GM18517 (cell line): ENCODE results near the gene STON1.
"Not testable (repeated sequence)": the region's sequence is repeated elsewhere in the genome, so short reads cannot be mapped to it uniquely, and the experiment has no call there.

Experiments used
- ATAC-seq: cut with Tn5 transposase; IDR thresholded peaks from one replicate; pipeline ENCODE4 v1.9.1; 2021; ENCODE audit warnings: mild to moderate bottlenecking, moderate library complexity; ENCODE audit not compliant: unreplicated experiment

STON1 gene

DNA sequence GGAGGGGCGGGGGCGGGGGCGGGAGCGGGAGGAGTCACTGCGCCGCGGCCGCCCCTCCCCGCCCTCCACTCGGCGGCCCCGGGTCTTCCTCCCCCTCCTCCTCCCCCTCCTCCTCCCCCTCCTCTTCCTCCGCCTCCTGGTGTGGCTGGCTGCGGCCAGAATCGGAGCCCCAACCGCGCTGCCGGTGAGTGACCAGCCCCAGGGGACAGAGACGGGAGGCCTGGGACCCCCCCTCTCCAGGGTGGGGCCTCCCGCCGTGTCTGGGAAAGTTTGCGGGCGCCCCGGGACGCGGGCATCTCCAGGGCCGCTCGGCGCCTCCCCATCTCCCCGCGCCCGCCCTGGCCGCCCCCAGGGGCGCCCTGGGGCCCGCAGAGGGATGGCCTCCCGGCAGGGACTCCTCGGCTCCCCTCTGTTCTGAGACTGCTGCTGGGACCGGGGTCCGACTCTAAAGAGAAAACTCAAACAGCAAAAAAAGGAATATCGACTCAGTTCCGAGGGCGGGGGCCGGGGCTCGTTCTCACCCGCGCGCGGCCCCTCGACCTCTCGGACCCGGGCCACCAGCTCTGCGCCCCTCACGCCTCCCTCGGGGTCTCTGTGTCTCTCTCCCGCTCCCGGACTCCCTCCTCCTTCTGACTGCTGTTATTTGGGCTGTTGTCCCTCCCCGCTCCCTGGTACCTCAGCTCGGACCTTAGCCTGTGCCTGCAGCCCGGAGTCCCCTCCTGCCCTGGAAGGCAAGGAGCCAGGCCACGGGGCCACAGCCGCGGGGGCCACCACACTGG, at the start of gene STON1:
Gene STON1, plus strand, starts transcription at position 122 of the 779 bp plus-strand sequence. CDS start 50,480 bp downstream, outside the sequence.
- ATAC-seq: no peak

GRCh38 chr2:48480526-48480925, 49.4 kb upstream of the STON1 start:
- no peak for ATAC-seq

- no peak for ATAC-seq
These were observed 47.6 kb upstream of the STON1 start for GRCh38 chr2:48482313-48482712.

DNA sequence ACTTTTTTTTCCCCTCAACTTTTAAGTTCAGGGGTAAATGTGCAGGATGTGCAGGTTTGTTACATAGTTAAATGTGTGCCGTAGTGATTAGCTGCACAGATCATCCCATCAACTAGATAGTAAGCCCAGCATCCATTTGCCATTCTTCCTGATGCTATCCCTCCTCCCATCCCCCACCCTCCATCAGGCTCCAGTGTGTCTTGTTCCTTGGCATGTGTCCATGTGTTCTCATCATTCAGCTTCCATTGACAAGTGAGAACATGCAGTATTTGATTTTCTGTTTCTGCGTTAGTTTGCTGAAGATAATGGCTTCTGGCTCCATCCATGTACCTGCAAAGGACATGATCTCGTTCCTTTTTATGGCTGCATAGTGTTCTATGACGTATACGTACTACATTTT, 47.2 kb upstream of the STON1 start:
- no peak for ATAC-seq

DNA sequence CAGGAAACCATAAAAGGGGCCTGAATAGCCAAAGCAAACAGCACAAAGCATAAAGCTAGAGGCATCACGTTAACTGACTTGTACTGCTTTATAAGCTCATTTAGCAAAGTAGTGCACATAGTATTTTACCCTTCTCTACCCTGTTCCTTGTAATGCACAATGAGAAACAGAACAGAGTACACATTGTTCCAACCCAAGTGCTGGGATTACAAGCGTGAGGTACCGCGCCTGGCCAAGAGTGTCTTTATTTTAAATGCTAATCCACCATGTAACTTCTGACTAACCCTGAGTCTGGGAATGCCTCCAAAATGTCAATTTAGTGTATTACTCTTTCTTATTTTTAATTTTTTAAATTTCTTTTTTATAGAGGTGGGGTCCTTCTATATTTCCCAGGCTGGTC, 46.4 kb upstream of the STON1 start:
- ATAC-seq: no peak

DNA sequence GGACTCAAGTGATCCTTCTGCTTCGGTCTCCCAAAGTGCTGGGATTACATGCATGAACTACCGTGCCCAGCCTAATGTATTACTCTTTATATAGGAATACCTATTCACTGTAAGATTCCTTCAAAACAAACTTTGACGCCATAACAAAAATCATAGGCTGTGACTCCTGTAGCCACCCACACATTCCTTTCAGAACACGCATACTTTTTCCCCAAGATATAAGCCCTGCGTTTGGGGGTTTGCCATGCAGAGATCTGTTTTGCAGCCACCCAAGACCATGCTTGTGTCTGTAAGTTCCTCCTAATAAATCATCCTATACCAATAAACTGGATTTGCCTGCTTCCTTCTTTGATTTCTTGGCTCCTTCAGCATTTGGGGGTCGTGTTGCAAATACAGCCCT, 46.0 kb upstream of the STON1 start:
- no peak for ATAC-seq

GRCh38 chr2:48488545-48488944, 41.4 kb upstream of the STON1 start:
- ATAC-seq: no peak

GRCh38 chr2:48496849-48497248, 33.1 kb upstream of the STON1 start:
- ATAC-seq: no peak

DNA sequence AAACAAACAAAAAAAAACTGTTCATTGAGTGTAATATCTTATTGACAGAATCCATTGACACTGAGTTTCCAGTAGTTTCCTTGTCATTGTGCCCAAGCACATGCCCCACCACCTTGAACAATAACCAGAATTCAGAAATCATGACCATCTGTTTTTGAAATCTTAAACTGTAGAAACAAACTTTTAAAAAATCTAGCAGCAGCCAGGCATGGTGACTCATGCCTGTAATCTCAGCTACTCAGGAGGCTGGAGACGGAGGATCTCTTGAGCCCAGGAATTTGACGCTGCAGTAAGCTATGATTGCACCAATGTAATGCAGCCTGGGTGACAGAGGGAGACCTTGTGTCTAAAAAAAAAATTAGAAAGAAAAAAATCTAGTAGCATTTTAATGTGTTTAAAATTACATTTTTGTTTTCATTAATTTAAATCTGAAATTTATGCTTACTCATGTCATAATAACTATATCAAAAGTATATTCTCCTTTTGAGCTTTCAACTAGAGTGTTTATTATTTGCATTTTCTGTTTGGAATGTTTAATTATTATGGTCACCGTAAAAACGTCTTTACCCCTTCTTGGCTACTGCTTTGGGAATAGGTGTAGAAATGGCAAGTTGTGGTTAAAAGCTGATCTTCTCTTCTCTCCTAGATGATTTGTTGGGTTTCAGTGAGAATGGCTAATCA, 25.2 kb upstream of the STON1 start:
- ATAC-seq: no peak

- no peak for ATAC-seq
These were observed 22.8 kb upstream of the STON1 start for GRCh38 chr2:48507111-48507510.

- no peak for ATAC-seq
These were observed 21.4 kb upstream of the STON1 start for GRCh38 chr2:48508461-48509124.

- ATAC-seq: no peak
These were observed 19.6 kb upstream of the STON1 start for GRCh38 chr2:48510329-48510728.

DNA sequence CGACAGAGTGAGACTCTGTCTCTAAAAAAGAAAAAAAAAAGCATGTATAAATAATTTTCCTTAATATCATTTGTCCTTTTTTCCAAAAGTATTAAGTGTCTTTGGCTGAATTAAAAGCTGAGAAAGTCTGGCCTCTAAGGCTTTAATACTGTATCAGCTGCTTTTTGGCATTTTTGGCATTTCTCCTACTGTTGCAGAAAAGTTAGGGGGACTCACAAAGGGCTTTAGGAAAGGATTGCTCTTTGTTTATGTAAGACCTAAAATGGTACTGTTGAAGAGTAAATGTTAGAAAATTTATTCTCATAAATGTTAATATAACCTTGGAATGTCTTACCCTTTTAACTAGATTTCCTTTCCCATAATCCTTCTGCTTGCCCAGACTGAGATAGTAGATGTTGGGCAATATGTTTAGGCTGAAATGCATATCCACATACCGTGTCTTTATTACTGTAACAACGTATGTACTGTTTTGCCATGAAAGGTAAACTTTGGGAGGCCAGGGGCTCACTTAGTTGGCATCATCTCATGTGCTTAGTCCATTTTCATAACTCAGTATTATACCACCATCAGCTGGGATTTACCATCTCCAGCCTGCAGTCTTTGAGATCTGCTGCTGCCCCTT, 18.0 kb upstream of the STON1 start:
- no peak for ATAC-seq

GRCh38 chr2:48512571-48512970, 17.4 kb upstream of the STON1 start:
- ATAC-seq: no peak

DNA sequence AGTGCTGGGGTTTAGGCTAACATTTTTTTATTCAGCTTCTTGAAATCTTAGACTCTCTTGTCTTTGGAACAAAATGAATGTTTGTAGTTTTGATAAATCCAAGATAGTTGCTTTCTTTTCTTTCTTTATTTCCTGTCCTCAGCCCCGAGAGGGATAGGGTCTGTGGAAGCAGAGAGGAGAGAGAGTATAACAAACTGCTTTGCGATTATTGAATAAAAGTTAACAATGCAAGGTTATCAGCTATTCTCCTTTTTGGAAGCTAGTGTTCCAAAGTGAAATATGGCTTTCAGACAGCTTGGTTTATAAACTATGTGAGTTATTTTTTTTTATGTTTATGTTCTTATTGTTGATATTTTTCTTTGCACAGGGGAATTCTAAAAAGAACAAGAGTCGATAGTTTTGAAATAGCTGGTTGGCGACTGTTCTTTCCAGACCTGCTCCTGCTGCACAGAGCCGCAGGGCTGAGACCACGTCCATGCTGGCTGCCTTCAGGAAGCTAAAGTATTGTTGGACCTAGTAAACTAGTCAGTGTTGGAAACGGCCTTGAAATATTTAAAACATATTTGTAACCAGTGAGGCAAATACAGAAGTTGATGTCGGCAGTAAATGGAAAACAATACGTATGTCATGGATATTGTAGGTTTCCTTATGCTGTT, 15.5 kb upstream of the STON1 start:
- no peak for ATAC-seq

DNA sequence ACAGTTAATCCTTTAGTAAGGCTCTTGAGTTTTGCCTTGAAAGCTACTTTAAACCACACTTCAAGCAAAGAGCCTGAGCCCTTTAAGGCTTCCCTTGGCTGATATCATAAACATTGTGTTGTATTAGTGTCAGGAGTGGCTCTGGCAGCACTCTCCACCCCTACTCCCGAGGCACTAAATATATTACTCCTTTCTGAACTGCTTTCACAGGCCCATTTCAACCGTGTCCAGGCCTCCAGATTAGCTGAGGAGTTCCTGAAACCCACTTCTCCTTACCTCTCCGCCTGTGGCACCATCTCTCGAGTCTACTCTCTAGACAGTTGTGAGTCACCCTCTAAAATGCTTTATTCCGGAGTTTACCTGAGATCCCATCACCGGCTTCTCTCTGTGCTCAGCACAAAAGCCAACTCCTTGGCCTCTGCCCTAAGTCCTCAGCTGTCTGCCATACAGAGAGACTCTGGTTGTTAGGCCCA, 14.4 kb upstream of the STON1 start:
- ATAC-seq: no peak

GRCh38 chr2:48519593-48519992, 10.4 kb upstream of the STON1 start:
- ATAC-seq: no peak

GRCh38 chr2:48524756-48525155, 5.2 kb upstream of the STON1 start:
- ATAC-seq: not testable (repeated sequence)

DNA sequence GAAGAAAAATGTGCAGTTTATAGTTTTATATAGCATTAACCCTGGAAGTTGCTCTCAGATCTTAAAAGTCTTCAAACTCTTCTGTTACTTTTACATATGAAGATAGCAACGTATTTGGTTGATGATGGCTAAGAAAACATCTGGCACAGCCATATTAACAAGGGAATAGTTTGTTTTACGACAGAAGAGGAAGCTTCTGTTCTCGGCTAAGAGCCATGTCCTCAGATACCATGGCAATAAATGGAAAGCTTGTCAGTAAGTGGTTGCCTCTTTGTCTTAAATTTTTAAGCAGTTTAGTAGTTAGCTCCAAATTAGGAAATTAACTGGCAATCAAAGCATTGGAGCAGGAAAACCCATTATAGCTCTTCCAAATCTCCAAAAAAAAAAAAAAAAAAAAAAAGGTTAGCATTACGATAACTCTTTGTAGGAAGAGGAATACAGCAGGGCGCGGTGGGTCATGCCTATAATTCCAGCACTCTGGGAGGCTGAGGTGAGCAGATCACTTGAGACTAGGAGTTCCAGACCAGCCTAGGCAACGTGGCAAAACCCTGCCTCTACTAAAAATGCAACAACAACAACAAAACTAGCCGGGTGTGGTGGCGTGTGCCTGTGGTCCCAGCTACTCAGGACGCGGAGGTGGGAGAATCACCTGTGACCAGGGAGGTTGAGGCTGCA, 4.5 kb upstream of the STON1 start:
- ATAC-seq: no peak

DNA sequence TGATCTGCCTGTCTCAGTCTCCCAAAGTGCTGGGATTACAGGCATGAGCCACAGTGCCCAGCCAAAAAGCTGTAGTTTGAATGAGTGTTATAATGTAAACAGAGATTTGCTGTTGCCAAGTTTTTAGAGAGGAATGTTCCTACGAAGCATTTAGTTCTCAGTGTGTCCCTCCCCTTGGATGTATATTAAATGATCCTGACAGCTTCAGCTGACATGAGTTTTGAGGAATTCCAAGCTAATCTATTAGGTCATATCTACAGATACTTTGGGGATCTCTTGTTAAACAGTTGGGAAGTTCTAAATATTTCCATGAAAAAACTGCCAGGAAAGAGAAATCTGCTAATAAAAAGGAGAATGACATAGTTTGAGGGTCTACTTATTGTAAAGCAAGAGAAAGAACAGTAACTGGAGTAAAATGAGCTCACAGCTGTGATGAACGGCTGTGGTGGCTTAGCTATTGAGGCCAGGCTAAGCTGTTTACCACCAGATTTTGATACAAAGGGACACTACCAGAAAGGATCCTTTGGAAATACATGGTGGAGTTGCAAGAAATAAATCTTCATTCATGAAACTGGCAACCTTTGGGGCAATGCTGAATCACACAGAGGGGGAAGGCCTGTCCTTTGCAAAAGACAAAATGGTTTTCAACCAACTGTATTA, 2.6 kb upstream of the STON1 start:
- no peak for ATAC-seq
